CD4-positive, alpha-beta T cell treated with Interleukin-6 for 4 hours (primary cell): ENCODE results near the gene RAI1.
A peak's percentile ranks its signal among the peaks of the same experiment; 100 is the strongest.
"Not testable (repeated sequence)": the region's sequence is repeated elsewhere in the genome, so short reads cannot be mapped to it uniquely, and the experiment has no call there.

Experiments
- DNase-seq: peaks from one replicate; pipeline ENCODE4 v3.0.0-alpha.2; 2020; ENCODE audit warnings: mixed read lengths

Gene RAI1

GRCh38 chr17:17666111-17666714 is 15.0 kb upstream of the RAI1 start:
- DNase-seq = no peak

- no peak for DNase-seq
These were observed 14.0 kb upstream of the RAI1 start for GRCh38 chr17:17667231-17667630.

DNA sequence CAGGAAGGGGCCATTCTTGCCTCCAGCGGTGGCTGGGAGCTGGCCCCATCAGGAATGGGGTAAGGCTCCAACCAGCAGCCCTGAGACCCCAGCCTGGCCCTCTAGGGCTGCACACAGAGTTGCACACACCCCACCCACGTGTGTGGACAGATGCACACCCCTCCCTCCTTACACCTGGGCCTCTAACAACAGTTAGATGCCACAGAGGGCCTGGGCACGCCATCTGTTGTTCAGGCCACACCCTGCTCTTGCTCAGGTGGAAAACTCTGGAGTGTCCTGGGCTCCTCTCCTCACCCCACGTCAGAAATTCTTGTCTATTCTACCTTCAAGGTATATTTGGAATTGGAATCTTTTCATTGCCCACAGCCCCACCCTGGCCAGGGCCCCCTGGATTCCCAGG is 13.3 kb upstream of the RAI1 start:
- DNase-seq = no peak

- no peak for DNase-seq
These were observed 12.9 kb upstream of the RAI1 start for GRCh38 chr17:17668358-17668757.

GRCh38 chr17:17668775-17669579 is 12.3 kb upstream of the RAI1 start:
- DNase-seq = no peak

DNA sequence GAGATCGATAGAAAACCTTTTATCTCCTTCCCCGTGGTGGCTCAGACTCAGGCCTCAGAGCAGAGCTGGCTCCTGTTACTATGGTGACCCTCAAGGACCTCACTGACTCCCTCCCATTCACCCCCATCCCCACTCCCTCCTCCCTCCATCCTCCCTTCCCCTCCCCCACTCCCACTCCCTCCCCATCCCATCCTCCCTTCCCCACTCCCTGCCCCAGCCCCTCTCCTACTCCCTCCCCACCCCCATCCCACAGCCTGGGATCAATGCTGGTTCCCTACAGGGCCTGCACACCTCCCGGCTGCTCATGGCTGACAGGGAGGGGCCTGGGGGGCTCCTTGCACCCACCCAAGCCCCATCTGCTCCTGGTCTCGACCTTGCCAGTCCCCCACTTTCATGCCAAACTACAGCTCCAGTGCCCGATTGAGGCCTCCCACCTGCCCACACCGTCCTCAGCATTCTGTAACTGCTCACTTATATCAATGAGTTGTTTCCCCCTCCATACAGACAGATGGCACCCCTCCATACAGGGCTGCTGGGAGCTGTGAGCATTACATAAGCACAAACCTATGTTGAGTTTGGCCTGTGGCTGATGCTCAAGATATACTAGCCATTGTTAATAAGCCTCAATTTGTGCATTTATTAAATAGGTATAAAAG is 11.6 kb upstream of the RAI1 start:
- no peak for DNase-seq

GRCh38 chr17:17670701-17671305 is 10.5 kb upstream of the RAI1 start:
- DNase-seq = no peak

DNA sequence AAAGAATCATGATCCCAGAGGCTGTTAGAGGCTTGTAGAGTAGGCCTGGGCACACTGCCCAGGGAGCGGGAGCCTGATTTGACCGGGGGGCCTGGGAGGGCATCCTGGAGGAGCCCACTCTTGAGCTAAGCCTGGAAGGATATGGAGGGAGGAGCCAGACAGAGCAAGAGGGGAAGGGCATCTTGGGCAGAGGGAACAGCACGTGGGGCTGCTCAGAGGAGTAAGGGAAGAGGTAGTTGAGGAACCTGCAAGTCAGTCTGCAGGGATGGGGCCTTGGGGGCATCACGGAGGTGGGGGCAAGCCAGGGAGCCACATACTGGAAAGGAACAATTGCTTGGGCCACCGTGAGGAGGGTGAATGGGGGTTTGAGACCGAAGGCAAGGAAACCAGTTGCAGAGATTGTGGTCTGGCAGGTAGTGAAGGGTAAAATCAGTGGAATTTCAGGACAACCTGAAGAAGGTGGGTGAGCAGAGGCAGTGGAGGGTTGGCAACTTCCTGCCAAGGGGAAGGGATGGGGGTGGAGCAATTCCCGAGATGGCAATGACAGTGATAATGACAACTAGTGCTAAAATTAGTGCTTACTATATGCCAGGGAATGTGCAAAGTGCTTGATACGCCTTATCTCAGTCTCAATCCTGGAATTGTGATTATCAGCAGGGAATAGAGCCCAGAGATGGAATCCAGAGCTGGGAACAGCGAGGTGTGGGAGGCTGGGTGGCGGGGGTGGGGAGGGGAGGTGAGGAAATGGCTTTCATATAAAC is 9.7 kb upstream of the RAI1 start:
- no peak for DNase-seq

- no peak for DNase-seq
These were observed 8.5 kb upstream of the RAI1 start for GRCh38 chr17:17672453-17673368.

DNA sequence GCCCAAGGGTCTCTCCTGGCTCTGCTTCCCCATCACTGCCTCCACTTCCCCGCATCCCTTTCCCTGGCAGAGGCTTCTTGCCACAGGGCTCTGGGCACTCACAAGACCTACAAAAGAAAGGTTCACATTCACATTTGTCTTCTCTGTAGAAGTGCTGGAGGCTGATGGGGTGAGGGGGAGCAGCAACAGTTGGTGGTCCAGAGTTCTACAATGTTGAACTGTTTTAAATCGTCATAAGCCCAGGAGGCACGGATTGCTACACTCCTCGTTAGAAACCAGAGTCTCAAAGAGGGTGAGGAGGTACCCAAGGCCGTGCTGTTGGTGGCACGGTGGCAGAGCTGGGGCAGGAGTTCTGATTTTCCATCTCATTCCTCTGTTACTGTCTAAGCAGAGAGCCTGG is 5.8 kb upstream of the RAI1 start:
- no peak for DNase-seq

DNA sequence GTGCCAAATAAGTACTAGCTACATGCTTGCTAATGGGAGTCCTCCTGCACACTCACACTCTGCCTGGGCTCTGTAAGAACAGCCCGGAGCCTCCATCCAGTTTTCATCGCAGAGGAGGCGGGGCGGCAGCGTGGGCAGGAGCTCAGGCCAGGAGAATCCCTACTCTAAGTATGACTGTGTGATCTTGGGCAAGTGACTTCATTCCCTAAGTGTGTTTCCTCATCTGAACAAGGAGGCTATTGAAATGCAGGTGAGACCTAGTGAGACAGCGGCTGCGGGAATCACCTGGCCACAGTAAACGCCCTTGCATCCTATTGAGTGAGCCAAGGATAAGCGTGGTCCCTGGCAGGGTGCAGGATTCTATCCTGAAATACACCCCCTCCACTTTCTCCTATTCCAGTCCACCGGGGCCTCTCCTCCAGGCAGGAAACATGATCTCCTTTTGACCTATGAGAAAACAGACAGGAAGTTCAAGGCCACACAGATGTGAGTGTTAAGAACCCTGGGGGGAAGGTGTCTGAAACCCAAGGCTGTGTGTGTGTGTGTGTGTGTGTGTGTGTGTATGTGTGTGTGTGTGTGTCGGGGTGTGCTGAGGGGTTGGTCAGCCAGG is 5.2 kb upstream of the RAI1 start:
- peak; percentile 47 for DNase-seq

DNA sequence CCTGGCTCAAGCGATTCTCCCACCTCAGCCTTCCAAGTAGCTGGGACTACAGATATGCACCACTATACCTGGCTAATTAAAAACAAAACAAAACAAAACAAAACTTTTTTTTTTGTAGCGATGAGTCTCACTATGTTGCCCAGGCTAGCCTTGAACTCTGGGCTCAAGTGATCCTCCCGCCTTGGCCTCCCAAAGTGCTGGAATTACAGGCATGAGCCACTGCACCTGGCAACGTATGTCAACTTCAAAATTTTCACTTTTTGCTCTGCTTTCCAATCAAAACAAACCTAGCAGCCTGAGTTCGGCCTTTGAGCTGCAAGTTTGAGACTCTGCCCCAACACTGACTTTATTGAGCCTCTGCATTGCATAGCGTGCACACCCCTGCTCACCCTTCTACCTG is 4.5 kb upstream of the RAI1 start:
- no peak for DNase-seq

DNA sequence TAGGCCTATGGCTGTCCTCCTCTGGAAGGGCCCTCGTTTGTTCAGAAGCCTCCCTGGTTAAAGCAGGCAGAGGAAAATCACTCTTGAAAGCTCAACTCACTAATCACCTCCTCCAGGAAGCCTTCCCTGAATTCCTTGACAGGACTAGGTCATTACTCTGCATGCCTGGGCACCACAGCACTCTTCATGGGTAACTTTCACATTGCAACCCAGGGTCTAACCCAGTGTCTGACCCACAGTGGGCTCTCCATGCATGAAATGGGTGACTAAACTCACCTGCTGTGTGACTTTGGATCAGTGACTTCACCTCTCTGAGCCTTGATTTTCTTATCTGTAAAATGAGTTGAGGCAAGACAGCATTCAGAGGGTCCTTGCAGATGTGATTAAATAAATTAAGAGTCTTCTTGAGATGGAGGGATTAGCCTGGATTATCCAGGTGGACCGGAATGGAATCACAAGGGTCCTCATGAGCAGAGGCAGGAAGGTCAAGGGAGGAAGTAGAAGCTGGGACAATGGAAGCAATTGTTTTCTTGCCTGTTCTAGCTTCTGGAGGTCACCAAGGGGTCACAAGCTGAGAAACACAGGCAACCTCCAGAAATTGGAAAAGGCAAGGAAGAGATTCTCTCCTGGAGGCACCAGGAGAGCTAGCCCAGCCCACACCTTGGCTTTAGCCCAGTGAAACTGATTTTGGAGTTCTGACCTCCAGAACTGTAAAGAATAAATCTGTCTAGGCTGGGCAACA is 3.8 kb upstream of the RAI1 start:
- no peak for DNase-seq

DNA sequence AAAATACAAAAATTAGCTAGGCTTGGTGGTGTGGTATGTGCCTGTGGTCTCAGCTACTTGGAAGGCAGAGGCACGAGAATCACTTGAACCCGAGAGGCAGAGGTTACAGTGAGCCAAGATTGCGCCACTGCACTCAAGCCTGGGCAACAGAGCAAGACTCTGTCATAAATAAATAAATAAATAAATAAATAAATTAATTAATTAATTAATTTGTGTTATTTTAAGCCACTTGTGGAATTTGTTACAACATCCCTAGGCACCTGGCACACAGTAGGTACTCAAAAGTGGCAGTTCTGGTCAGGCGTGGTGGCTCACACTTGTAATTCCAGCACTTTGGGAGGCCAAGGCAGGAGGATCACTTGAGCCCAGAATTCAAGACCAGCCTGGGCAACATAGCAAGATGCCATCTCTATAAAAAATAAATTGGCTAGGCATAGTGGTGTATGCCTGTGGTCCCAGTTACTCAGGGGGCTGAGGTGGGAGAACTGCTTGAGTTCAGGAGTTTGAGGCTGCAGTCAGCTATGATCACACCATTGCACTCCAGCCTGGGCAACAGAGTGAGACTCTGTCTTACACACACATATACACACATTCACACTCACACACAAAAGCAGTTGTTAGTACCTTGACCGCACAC is 3.1 kb upstream of the RAI1 start:
- DNase-seq = not testable (repeated sequence)

GRCh38 chr17:17679243-17679642 is 2.0 kb upstream of the RAI1 start:
- no peak for DNase-seq

GRCh38 chr17:17679748-17680147 is 1.5 kb upstream of the RAI1 start:
- no peak for DNase-seq

DNA sequence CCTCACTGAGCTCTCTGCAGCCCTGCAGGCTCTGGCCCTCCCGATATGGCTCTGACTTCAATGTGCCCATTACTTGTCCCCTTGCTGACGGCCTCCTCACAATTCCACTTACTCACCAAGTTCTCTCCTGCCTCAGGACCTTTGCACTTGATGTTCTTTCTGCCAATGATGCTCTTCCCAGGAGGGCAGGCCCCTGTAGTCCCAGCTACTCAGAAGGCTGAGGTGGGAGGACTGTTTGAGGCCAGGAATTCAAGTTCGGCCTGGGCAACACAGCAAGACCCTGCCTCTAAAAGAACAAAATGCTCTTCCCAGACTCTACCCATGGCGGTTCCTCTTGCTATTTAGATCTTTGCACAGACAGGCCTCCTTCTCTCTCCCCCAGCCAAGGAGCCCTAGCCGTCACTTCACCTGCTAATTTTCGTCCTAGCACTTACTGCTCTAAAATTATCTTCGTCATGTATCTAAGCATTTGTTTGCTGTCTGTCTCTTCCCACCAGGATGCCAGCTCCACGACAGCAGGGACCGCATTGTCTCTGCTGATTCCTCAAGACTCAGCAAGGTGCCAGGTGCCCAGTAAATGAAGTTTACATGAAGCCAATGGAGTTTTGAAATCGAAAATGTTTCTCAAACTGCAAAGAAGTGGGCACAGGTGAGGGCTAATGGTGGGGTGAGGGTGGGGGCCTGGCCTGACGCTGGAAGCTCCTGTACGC is 626 bp upstream of the RAI1 start:
- no peak for DNase-seq

DNA sequence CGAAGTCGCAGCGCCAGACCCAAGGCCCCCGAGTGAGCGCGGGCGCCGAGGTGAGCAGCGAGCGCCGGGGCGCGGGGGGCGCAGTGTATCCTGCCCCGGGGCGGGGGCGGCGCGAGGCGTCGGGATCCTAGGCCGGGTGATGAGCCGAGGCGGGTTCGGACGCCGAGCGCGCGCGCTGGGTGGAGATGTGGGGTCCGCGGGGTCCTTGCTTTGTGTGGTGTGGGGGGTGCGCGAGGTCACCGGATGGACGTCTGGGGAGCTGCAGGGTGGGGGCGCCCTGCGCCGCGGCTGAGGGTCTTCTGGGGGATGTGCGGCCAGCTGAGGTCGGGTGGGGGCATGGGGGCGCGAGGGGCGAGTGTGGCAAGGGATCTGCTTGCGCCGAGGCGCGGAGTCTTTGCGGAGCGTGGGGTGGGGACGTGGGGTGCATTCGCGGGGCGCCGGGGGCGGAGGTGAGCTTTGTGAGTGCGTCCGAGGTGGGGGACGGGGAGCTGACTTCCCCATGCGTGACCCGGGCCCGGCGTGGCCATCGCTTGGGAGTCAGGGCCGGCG is 560 bp downstream of the RAI1 start:
- DNase-seq = peak; percentile 43

- peak; percentile 57 for DNase-seq
These were observed 1.1 kb downstream of the RAI1 start for GRCh38 chr17:17682293-17682736.
